HG02623 (cell line): ENCODE results near the gene VPS26B.
A peak's percentile ranks its signal among the peaks of the same experiment; 100 is the strongest.

ENCODE experiments used
- ATAC-seq: cut with Tn5 transposase; IDR thresholded peaks from one replicate; pipeline ENCODE4 v1.9.1; 2021; ENCODE audit warnings: moderate library complexity; ENCODE audit not compliant: unreplicated experiment

Gene VPS26B

GRCh38 chr11:134257101-134257500 lies 32.6 kb downstream of the VPS26B start:
- no peak for ATAC-seq

DNA sequence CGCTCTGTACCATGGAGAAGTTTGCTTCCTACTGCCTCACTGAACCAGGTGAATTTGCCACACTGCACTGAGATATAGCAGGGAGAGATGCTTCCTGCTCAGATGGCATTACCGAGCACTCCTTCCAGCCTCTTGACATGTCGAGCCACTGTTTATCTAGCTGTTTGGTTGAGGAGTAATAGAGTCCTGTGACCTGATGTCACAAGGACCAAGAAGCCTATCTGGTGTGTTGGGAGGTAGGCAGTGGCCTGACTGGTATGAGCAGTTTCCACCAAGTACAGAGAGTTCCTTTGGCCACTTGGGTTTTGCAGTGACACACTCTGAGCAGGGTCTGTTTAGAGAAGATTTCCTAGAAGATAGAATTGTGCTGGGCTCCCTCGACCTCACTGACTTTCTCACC lies 34.1 kb downstream of the VPS26B start:
- ATAC-seq: no peak

- ATAC-seq: no peak
Observed at GRCh38 chr11:134260503-134260902, 36.0 kb downstream of the VPS26B start.

DNA sequence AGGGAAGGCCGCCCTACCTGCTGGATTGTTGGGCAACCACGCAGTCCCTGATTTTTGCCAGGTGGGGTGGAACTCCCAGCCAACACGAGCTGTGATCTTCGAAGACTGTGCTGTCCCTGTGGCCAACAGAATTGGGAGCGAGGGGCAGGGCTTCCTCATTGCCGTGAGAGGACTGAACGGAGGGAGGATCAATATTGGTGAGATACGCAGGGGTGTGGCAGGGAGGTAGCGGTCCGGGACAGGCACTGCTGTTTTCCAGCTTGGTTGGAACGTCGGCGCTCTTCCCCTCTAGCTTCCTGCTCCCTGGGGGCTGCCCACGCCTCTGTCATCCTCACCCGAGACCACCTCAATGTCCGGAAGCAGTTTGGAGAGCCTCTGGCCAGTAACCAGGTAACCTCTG lies 36.5 kb downstream of the VPS26B start:
- no peak for ATAC-seq

GRCh38 chr11:134261626-134262488 lies 37.4 kb downstream of the VPS26B start:
- no peak for ATAC-seq

- no peak for ATAC-seq
Observed at GRCh38 chr11:134264966-134265764, 40.7 kb downstream of the VPS26B start.

- no peak for ATAC-seq
Observed at GRCh38 chr11:134266440-134266839, 42.0 kb downstream of the VPS26B start.

DNA sequence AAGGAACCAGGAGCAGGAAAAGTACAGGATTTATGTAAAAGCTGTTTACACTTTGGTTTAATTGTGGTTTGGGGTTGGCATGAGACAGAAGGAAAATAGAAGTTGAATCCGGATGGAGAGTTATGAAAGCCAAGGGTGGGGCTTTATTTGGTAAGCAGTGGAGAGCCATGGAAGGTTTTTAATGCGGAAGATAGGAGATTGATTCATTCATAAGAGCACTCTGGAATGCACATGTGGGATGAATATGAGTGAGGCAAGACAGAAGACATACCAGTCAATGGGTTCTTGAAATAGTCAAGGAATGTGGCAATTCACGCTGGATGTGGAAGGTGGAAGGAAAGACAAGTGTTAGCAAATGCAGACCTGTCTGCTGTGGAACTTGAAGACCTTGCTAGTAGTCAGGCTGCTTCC lies 42.4 kb downstream of the VPS26B start:
- no peak for ATAC-seq

DNA sequence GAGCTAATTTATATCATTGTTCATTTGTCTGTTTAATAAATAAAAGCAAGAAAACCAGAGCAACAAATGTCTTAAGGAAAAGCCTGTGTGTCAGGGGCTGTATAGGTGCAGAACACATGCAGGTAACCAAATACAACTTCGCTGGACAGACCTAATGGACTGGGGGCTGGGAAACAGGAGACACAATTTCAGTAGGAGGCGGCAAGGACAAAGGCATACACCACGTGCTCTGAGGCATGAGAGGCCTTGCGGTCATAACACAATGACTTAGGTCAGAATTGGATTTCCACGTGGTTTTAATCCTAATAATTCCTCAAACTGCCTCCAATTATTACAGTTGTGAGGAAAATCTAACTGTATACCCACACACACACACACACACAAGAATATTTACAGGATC lies 43.0 kb downstream of the VPS26B start:
- ATAC-seq: no peak

DNA sequence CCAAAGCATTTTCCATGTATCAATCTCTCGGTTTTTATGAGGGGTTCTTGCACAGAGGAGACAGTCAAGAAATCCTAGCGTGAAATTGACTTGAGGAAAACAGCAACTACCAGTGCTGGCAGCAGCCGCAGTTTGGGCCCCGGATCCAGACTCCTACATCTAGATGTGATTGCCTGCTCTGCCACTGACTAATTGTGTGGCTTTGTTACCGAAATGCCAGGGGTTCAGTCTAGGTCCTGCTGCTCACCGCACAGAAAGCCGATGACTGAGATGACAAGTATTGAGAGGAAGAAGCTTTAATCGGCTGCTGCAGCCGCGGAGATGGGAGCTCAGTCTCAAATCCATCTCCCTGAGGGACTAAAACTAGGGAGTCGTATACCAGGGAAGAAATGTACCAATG lies 43.5 kb downstream of the VPS26B start:
- ATAC-seq: no peak

- ATAC-seq: no peak
Observed at GRCh38 chr11:134270250-134270714, 45.8 kb downstream of the VPS26B start.

- no peak for ATAC-seq
Observed at GRCh38 chr11:134271978-134272377, 47.5 kb downstream of the VPS26B start.

DNA sequence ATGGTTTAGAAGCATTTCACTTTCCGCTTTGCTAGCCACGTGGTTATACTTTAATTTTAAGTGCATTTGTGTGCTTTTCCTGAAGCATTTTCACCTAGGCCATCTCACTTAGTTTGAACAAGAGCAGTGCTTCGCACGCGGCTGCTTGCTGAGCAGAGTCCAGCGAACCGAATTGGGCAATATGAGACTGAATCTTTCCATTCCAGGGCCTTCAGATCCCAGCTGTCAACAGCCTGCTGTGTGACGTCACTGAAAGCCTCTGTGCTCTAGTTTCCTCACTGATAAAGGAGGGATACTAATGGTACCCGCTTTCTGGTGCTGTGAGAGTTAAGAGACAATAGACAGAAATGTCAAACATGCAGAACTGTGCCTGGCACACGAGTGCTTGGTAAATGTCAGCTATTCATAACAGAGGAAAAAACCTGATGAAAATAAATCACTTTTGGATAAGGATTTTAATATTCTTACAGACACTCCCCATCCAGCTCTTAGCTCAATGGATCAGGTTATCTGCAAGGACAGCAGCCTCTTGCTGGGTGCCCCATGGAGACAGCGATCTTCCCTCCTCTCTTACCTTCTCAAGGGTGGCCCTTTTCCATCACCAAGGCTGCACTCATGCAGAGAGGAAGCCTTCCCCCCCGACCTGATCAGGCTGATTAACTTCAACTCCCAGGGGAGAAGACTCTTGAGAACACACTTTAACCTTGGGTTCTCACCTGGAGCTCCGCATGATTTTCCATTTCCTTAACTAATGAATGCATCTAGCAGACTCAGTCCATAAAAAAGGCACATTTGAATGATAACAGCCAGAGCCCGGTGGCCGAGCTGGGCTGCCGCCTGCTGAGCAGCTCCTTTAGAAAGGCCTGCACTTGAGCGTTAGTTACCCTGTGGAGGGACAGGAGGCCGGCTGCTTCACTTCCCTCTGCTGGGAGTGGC lies 48.2 kb downstream of the VPS26B start:
- ATAC-seq: no peak

GRCh38 chr11:134273317-134273712 lies 48.8 kb downstream of the VPS26B start:
- no peak for ATAC-seq

GRCh38 chr11:134275188-134275533 lies 50.7 kb downstream of the VPS26B start:
- ATAC-seq: no peak

GRCh38 chr11:134275534-134276395 lies 51.3 kb downstream of the VPS26B start, which contains the start of gene GLB1L3:
Gene GLB1L3 (plus strand): TSS chr11:134276379. CDS start chr11:134276741, 362 bp downstream.
- ATAC-seq: peak; percentile 58

GRCh38 chr11:134276396-134277182 lies 52.1 kb downstream of the VPS26B start:
- ATAC-seq: peak; percentile 21

- no peak for ATAC-seq
Observed at GRCh38 chr11:134277183-134278001, 52.9 kb downstream of the VPS26B start.
